ENCODE data around the gene PRDM15.
"Not testable (repeated sequence)": the region's sequence is repeated elsewhere in the genome, so short reads cannot be mapped to it uniquely, and the experiment has no call there.

The PRDM15 gene

GRCh38 chr21:41801321-41802197 is 77.6 kb downstream of the PRDM15 start:
- FAIRE-seq: no peak

GRCh38 chr21:41800425-41801320 is 78.5 kb downstream of the PRDM15 start:
- no peak for FAIRE-seq

GRCh38 chr21:41799763-41800162 is 79.4 kb downstream of the PRDM15 start:
- FAIRE-seq: no peak

- no peak for FAIRE-seq
These were observed 80.8 kb downstream of the PRDM15 start for GRCh38 chr21:41798326-41798725.

GRCh38 chr21:41796476-41797080 is 82.6 kb downstream of the PRDM15 start:
- no peak for FAIRE-seq

- FAIRE-seq: no peak
These were observed 83.4 kb downstream of the PRDM15 start for GRCh38 chr21:41795726-41796125.

- no peak for FAIRE-seq
These were observed 84.5 kb downstream of the PRDM15 start for GRCh38 chr21:41794600-41794999.

GRCh38 chr21:41792711-41793110 is 86.4 kb downstream of the PRDM15 start:
- FAIRE-seq: no peak

GRCh38 chr21:41786509-41786987 is 92.6 kb downstream of the PRDM15 start:
- no peak for FAIRE-seq

- FAIRE-seq: not testable (repeated sequence)
These were observed 93.9 kb downstream of the PRDM15 start for GRCh38 chr21:41785262-41785661.

- no peak for FAIRE-seq
These were observed 94.6 kb downstream of the PRDM15 start for GRCh38 chr21:41784456-41785102.

GRCh38 chr21:41783476-41784180 is 95.5 kb downstream of the PRDM15 start:
- FAIRE-seq: no peak

GRCh38 chr21:41781050-41781410 is 98.1 kb downstream of the PRDM15 start:
- FAIRE-seq: no peak

- FAIRE-seq: no peak
These were observed 98.7 kb downstream of the PRDM15 start for GRCh38 chr21:41780337-41781049.

- FAIRE-seq: no peak
These were observed 99.5 kb downstream of the PRDM15 start for GRCh38 chr21:41779659-41780058.

GRCh38 chr21:41778930-41779600 is 100.1 kb downstream of the PRDM15 start:
- no peak for FAIRE-seq

GRCh38 chr21:41777951-41778815 is 101.0 kb downstream of the PRDM15 start:
- FAIRE-seq: no peak

- FAIRE-seq: no peak
These were observed 102.4 kb downstream of the PRDM15 start for GRCh38 chr21:41776778-41777177.

GRCh38 chr21:41775149-41775472 is 104.0 kb downstream of the PRDM15 start:
- FAIRE-seq: no peak
